HG03460 (cell line): ENCODE measurements around the gene TBC1D2B.
"Not testable (repeated sequence)": the region's sequence is repeated elsewhere in the genome, so short reads cannot be mapped to it uniquely, and the experiment has no call there.

Experiments used
- ATAC-seq: cut with Tn5 transposase; IDR thresholded peaks from one replicate; pipeline ENCODE4 v1.9.1; 2021; ENCODE audit not compliant: unreplicated experiment

Gene TBC1D2B

DNA sequence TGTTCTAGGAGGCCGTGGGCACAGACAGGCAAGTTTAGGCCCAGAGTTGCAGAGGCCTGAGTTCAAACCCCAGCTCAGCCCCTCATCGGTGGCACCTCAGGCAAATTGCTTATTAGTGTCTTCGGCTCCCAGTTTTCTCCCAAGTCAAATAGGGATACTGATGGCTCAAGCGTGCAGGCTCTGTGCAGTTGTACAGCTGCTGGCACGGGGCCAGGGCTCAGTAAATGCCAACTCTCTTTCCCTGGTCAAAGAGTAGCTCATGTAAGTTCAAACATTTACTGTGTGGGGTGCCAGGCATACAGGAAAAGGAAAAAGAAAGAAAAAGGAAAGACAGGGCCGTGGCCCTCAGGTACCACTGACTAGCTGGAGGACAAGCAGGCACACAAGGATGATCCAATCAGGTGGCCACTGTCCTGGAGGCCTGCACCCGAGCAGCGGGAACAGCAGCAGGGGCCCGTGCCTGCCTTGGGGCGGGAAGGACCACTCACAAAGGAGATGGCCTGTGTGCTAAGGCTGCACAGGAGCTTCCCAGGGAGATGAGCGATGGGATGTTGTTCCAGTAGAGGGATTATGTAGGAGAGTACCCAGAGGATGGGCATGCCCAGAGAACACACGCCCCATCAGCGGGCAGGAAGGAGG lies 70.8 kb downstream of the TBC1D2B start:
- no peak for ATAC-seq

DNA sequence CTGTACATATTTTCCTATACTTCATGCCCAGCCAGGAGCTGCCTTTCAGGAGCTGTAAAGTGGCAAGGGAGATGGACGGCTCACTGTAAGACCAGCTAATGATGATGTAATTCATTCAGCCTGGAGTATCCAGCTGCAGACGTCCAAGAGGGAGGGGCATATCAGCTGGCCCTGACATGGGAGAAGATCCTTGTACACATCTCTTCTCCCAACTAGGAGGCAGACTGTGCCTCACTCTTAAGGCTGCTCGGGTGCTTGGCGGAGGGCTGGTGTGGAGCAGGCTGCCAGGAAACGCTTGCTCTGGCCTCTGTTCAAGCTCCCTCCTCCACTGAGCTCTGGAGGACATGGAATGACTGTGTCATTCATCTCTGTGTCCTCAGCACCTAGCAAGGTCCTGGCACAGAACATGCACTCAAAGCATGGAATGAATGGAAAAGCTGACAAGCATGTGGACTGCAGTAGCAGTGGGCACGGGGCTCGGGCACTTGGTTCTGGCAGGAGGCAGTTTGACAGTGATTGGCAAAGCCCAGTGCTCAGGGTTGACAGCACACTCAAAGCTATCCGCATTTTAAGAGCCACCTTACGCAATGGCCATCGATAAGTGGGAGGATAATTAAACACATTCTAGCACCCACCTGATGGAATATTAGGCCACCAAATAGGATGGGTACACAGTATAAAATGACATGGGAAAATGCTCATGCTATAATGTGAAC lies 72.4 kb downstream of the TBC1D2B start:
- no peak for ATAC-seq

DNA sequence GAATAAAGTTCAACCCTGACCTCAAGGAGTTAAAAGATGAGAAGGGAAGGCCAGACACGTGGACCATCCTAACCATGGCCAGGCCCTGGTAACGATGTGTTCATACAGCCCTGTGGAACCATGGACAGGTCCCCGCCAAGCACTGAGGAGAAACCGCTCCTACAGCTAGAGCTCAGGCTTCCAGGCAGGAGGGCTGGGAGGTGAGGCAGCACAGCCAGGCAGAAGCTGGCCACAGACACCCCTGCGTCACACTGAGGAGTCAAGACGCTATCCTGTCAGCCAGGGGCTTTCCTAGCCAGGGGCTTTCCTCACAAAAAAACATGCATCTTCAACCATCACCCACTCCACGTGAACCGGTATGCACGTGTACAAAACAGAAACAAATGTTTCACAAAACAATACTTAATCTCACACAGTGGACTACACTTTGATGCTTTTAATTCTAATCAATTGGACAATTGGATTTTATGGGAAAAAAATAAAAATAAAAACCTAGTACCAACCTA lies 73.2 kb downstream of the TBC1D2B start:
- no peak for ATAC-seq

GRCh38 chr15:78003539-78004008 lies 73.9 kb downstream of the TBC1D2B start:
- ATAC-seq = no peak

GRCh38 chr15:78002996-78003395 lies 74.5 kb downstream of the TBC1D2B start:
- ATAC-seq = no peak

GRCh38 chr15:78001656-78002055 lies 75.9 kb downstream of the TBC1D2B start:
- ATAC-seq = no peak

- ATAC-seq = no peak
These were observed 76.6 kb downstream of the TBC1D2B start for GRCh38 chr15:78000927-78001249.

GRCh38 chr15:78000091-78000926 lies 77.2 kb downstream of the TBC1D2B start:
- peak; percentile 46 for ATAC-seq

GRCh38 chr15:77999486-77999885 lies 78.0 kb downstream of the TBC1D2B start:
- ATAC-seq = no peak

GRCh38 chr15:77998592-77998991 lies 78.9 kb downstream of the TBC1D2B start:
- ATAC-seq = no peak

- ATAC-seq = not testable (repeated sequence)
These were observed 79.6 kb downstream of the TBC1D2B start for GRCh38 chr15:77997761-77998554.

- not testable (repeated sequence) for ATAC-seq
These were observed 80.3 kb downstream of the TBC1D2B start for GRCh38 chr15:77997221-77997620.

DNA sequence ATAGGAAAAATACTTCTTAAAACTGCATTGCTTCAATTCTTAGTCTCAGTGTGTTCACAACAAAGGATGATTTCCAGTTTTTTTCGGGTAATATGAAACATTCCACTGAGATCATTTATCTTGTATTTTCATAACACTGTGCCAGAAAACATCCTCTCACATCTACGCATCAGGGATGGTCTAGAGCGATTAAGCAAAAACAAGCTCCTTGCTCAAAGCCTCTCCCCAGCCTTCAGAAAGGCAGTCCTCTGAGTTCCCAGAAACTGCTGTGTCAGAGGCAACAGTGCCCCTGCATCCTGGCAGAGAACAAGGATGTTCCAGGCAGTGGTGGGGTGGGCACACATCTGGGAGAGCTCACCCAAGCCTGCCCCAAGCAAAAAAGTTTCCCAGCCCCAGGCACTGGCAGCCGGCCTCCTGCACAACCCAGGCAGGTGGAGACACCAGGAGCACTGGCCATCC lies 80.8 kb downstream of the TBC1D2B start:
- ATAC-seq = not testable (repeated sequence)

GRCh38 chr15:77996226-77996625 lies 81.3 kb downstream of the TBC1D2B start:
- not testable (repeated sequence) for ATAC-seq

DNA sequence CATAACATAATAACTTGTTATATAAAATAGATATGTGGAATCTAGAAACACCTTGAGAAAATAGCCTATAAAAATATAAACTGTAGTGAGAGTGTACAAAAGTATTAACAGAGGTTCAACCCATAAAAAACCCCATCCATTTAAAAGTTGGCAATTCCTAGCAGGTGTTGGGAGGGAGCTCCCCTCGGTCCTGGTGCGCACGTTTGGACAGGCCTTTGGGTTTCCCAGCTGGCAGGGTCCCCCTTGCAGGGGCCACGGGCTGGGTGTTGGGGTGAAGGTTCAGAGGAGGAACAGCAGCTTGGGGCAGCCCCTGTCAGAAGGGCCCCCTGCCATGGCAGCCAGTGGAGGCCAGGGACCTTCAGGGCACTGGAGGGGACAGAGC lies 82.0 kb downstream of the TBC1D2B start:
- not testable (repeated sequence) for ATAC-seq

GRCh38 chr15:77994893-77995536 lies 82.5 kb downstream of the TBC1D2B start:
- ATAC-seq = not testable (repeated sequence)

DNA sequence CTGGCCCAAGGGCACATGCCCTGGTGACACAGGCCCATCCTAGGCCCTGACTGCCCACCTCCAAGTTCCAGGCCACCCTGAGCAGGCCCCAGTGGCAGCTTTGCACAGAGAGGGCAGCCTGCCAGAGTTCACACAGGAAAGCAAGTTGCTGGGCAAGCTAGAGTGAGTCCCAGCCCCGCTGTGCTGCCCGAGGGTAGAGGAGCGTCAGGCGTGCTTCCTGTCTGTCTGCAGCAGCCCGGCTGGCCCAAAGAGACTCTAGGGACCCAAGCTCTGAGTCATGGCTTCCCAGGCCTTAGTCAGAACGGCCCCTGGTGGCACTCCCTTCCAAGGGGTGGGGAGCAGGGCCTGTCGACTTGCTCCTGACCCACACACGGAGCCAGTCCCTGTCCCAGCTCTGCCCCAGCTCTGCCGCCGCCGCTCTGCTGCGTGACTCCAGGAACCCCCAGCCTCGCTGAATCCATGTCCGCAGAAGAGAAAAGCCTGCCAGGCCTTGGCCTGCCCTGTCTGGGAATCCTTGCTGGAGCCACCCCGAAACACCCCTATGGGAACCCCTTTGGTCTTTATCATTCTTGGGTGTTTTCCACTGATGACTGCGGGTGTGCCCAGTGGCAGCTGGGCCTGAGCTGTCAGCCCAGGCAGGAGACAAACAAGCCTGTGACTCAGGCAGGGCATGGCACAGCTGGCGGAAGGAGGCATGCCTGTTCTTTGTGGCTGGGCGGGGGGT lies 83.4 kb downstream of the TBC1D2B start:
- peak; percentile 74 for ATAC-seq

DNA sequence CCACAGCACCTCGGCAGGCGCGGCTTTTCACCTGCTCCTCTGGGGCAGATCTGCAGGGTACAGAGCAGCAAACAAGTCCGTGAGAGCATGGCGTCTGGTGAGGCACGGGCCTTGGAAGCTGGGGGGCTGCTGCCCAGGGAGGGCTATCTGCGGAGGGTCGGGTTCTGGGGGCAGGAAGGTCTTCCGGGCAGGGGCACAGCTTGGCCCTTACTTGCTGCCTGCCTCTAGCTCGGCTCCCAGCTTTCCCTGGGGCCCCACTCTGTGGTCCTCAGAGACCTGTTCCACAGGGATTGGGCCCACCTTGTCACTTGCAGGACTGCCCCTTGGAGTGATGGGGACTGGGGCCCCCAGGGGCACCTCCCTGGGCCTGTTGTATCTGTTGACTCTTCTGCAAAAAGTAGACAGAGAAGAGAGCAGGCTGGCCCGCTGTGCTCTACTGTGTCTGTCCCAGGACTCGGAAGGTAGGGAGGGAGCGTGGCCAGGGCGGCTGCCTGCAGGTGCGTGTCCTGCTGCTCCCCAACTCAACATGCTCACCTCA lies 84.1 kb downstream of the TBC1D2B start:
- no peak for ATAC-seq
